Measurements from ENCODE around the gene FLRT1.
"Not testable (repeated sequence)": the region's sequence is repeated elsewhere in the genome, so short reads cannot be mapped to it uniquely, and the experiment has no call there.

The FLRT1 gene

DNA sequence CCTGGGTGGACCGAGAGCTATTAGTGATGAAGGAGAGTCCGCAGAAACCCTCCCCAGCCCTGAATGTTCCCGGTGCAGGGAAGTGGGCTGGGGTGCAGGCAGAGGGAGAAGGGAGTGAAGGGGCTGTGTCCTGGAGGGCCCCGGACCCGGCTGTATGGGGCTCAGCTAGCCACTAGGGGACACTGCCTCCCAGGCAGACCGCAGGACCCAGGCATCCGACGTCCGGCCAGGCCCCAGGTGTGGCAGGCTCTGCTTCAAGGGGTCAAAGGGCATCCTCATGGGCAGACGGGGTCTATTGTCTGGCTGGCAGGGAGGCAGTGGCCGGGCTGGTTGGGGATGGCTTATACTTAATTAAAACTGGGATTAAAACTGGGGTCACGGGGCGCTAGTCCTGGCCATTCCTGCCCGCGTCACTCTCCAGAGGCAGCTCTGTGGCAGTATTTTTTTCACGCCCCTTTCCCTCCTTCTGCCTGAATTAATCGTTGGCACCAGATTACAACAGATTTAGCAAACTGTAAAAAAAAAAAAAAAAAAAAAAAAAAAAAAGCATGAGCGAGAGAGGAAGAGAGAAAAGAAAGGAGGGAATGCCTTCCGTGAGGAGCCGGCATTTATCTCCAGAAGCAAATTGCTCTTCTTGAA, 5.1 kb downstream of the FLRT1 start:
- Mint-ChIP-seq H3K4me1 (ENCODE audit: low read depth) (no peaks in the 10 kb centered on the region), H3K9me3 (no peaks in the 10 kb centered on the region), H3K27ac (no peak overlapping the region), H3K4me3 (no peak overlapping the region), H3K27me3 (ENCODE audit: low read depth) (peaks cover 6% of the 10 kb centered on the region), H3K36me3 (ENCODE audit: low read depth) (no peaks in the 10 kb centered on the region)
- DNase-seq (ENCODE audit: low spot score), result no peak

DNA sequence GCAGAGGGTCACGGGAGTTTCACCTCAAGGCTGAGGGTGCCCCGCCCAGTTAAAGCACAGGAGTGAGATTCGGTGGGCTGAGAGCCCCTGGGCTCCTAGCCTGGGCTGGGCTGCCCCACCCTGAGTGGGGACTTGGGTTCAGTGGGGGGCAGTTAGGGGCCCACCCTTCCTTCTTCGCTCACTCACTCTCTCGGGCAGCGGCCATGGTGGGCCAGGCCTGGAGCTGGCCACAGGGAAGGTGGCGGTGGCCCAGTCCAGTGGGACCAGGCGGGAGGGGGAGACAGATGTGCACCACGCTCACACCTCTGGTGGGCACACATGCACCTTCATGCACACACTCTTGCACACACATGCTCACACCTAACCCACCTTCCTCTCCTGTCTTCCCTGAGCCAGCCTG, 6.1 kb downstream of the FLRT1 start:
- Mint-ChIP-seq H3K27ac (no peak overlapping the region), H3K4me1 (ENCODE audit: low read depth) (no peaks in the 10 kb centered on the region), H3K4me3 (no peak overlapping the region), H3K36me3 (ENCODE audit: low read depth) (no peaks in the 10 kb centered on the region), H3K9me3 (no peaks in the 10 kb centered on the region), H3K27me3 (ENCODE audit: low read depth) (peaks cover 6% of the 10 kb centered on the region)
- DNase-seq (ENCODE audit: low spot score), result no peak

DNA sequence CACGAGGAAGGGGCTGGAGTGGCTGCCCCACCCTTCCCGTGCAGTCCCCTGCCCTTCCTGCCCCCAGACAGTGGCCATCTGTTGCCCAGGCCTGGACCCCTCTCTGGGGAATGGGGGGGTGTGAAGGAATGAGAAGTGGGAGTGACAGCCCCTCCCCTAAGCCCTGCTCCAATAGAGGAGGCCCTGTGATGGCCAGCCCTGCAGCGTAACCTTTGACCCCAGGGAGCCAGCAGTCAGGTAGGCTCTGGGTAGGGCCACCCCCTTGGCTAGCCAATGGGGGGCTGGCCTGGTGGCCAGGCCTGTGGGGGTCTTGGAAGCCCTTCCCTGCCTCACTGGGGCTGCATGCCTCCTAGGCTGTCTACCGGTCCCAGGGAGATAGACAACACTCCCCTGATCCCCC, 6.6 kb downstream of the FLRT1 start:
- Mint-ChIP-seq H3K4me1 (ENCODE audit: low read depth) (no peaks in the 10 kb centered on the region), H3K36me3 (ENCODE audit: low read depth) (no peaks in the 10 kb centered on the region), H3K4me3 (no peak overlapping the region), H3K27me3 (ENCODE audit: low read depth) (peaks cover 5% of the 10 kb centered on the region), H3K27ac (no peak overlapping the region), H3K9me3 (no peaks in the 10 kb centered on the region)
- DNase-seq (ENCODE audit: low spot score), result no peak

DNA sequence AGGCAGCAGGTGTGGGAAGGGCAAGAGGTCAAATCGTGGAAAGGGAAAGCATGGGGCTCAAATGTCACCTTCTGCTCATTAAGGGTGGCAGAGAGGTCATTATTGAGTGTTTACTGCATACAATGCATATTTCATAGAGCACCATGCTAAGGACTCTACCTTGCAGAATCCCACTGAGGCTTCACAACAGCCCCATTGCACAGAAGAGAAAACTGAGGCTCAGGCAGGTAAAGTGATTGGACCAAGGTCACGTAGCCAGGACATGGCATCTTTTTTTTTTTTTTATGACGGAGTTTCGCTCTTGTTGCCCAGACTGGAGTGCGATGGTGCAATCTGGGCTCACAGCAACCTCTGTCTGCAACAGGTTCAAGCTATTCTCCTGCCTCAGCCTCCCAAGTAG, 7.8 kb downstream of the FLRT1 start:
- no peaks in the 10 kb centered on the region for H3K9me3 Mint-ChIP-seq
- no peak overlapping the region for H3K4me3 Mint-ChIP-seq
- no peak for DNase-seq (ENCODE audit: low spot score)
- no peaks in the 10 kb centered on the region for H3K36me3 Mint-ChIP-seq (ENCODE audit: low read depth)
- no peaks in the 10 kb centered on the region for H3K4me1 Mint-ChIP-seq (ENCODE audit: low read depth)
- H3K27me3 Mint-ChIP-seq (ENCODE audit: low read depth), result no peaks in the 10 kb centered on the region
- H3K27ac Mint-ChIP-seq, result no peak overlapping the region

DNA sequence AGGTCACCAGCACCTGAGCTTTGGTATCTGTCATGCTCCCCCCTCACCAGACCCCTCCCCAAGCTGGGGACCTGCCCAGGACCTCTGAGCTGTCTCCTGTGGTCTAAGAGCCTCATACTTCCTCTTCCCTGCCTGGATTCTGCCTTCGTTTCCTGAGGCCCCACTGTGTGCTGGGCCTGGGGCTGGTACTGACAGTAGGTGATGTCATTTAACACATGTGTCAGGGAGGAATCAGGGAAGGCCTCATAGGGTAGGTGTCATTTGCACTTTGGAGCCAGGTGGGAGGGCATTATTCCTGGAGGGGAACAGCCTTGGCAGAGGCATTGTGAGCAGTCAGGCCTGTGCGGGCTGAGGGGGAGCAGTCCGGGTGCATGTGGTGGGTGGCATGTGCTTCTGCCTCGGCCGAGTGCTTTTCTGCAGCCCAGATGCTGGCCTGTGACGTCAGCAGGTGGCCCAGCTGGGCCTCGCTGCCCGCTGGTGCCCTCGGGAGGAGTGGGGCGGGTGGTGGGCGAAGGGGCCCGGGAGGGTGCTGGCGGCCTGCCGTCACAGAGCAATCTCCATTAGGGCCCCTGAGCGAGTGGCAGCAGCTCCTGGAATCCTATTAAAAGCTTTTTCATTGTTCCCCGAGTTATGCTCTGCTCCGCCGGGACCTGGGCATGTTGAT, 9.1 kb downstream of the FLRT1 start:
- H3K4me3 Mint-ChIP-seq, result no peak overlapping the region
- H3K27ac Mint-ChIP-seq, result no peak overlapping the region

DNA sequence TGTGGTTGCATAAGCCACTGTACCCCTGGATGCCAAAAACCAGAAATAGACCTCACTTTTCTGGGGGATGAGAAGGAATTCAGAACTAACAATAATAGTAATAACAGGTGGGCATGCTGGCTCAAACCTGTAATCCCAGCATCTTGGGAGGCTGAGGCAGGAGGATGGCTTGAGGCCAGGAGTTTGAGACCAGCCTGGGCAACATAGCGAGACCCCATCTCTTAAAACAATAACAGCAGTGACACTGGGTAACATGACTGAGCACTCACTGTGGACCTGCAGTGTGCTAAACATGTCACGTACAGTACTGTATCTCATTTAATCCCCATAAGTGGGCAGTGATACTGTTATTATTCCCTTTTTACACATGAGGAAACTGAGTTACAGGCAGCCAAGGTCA, 10.0 kb downstream of the FLRT1 start:
- H3K9me3 Mint-ChIP-seq, result no peaks in the 10 kb centered on the region
- no peaks in the 10 kb centered on the region for H3K4me1 Mint-ChIP-seq (ENCODE audit: low read depth)
- H3K27ac Mint-ChIP-seq, result no peak overlapping the region
- DNase-seq (ENCODE audit: low spot score), result no peak
- no peaks in the 10 kb centered on the region for H3K27me3 Mint-ChIP-seq (ENCODE audit: low read depth)
- H3K4me3 Mint-ChIP-seq, result no peak overlapping the region
- no peaks in the 10 kb centered on the region for H3K36me3 Mint-ChIP-seq (ENCODE audit: low read depth)

More for the DNA sequence above, 9.1 kb downstream of the FLRT1 start:
- no peak for DNase-seq (ENCODE audit: low spot score)
- Mint-ChIP-seq H3K27me3 (ENCODE audit: low read depth) (no peaks in the 10 kb centered on the region), H3K9me3 (no peaks in the 10 kb centered on the region), H3K4me1 (ENCODE audit: low read depth) (no peaks in the 10 kb centered on the region), H3K36me3 (ENCODE audit: low read depth) (no peaks in the 10 kb centered on the region)

DNA sequence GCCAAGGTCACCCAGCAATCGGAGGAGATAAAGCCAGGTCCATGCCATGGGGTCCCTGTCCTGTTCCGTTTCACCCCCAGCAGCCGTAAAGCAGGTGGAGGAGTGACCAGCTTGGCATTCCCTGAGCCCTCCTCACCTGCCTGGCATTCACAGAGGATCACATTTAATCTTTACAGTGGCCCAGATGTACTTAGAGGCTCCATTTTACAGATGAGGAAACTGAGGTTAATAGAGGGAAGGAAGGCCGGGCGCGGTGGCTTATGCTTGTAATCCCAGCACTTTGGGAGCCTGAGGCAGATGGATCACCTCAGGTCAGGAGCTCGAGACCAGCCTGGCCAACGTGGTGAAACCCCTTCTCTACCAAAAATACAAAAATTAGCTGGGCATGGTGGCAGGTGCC, 11.6 kb downstream of the FLRT1 start:
- H3K4me1 Mint-ChIP-seq (ENCODE audit: low read depth); H3K27ac Mint-ChIP-seq; H3K27me3 Mint-ChIP-seq (ENCODE audit: low read depth); H3K9me3 Mint-ChIP-seq; H3K4me3 Mint-ChIP-seq; H3K36me3 Mint-ChIP-seq (ENCODE audit: low read depth); DNase-seq (ENCODE audit: low spot score): not testable (repeated sequence)

DNA sequence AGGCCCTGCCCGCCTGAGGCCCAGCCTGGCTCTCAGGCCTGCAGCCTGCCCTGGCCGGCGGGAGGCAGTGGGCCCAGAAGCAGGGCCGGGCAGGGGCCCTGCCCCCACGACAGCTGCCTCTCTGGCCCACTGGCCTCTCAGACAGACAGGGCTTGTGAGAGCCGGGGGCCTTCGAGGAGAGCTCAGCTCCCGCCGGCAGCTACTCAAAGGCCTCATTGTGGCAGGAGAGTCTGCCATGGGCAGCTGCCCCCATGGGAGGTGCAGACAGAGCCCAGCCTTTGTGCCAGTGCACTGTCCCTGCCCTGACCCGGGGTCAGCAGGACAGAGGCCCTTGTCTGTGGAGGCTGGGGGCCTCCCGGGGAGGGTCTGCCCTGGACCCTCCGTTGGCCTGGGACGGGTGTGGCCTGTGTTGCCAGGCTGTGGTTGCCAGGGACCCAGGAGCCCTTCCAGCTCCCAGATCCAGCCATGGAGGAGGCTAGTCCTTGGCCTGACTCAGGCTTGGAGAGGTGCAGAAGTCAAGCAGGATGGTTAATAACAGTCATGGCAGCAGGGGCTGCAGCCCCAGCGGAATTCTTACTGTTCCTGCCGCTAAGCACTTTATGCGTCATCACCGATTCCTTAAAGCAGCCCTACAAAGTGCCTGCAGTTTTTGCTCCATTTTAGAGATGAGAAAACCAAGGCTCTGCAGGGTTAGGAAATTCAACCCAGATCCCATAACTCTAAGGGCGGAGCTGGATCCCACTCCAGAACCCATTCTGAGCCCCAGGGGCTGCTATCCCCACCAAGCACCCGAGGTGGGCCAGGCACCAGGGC, 12.5 kb downstream of the FLRT1 start:
- no peaks in the 10 kb centered on the region for H3K27me3 Mint-ChIP-seq (ENCODE audit: low read depth)
- DNase-seq (ENCODE audit: low spot score), result no peak
- H3K4me3 Mint-ChIP-seq, result no peak overlapping the region
- H3K27ac Mint-ChIP-seq, result no peak overlapping the region
- no peaks in the 10 kb centered on the region for H3K4me1 Mint-ChIP-seq (ENCODE audit: low read depth)
- no peaks in the 10 kb centered on the region for H3K9me3 Mint-ChIP-seq
- no peaks in the 10 kb centered on the region for H3K36me3 Mint-ChIP-seq (ENCODE audit: low read depth)

DNA sequence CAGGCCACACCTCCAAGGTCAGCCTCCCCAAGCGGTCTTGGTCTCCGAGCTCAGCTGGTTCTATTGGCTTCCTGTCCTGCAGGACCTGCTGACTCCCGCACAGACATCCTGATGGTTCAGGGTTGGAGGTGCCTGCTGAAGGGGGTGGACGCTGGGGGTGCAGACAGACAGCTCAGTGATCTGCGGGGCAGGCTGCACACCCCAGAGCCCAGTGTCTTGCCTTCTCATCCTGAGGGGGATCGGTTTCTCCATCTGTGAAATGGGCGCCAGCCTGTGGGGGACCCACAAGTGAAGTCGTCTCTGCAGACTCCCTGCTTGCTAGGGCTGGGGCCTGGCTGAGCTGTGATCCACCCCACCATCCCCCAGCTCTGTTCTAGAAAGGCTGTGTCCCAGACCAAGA, 13.8 kb downstream of the FLRT1 start:
- no peak overlapping the region for H3K4me3 Mint-ChIP-seq
- no peak overlapping the region for H3K27ac Mint-ChIP-seq
- H3K9me3 Mint-ChIP-seq, result no peaks in the 10 kb centered on the region
- no peak for DNase-seq (ENCODE audit: low spot score)
- H3K4me1 Mint-ChIP-seq (ENCODE audit: low read depth), result no peaks in the 10 kb centered on the region
- no peaks in the 10 kb centered on the region for H3K27me3 Mint-ChIP-seq (ENCODE audit: low read depth)
- no peaks in the 10 kb centered on the region for H3K36me3 Mint-ChIP-seq (ENCODE audit: low read depth)

DNA sequence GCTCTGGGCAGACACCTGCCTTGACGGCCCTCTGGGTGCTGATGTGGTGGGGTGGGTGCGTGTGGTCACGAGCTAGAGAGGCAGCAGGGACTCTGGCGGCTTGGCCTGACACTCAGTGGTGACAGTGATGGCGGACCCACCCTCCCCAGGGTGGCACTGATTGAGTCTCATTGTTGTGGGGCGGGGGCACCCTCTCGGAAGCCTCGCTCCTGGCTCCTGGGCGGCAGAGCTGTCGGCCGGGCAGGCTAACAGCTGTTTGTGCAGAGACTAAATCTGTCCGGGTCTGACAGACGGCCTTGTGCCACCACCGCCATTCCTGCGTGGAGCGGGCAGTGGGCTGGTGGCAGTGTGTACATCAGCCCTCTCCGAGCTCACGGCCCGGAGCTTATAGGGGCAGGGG, 15.6 kb downstream of the FLRT1 start:
- H3K4me3 Mint-ChIP-seq, result no peak overlapping the region
- H3K36me3 Mint-ChIP-seq (ENCODE audit: low read depth), result no peaks in the 10 kb centered on the region
- H3K9me3 Mint-ChIP-seq, result no peaks in the 10 kb centered on the region
- H3K4me1 Mint-ChIP-seq (ENCODE audit: low read depth), result no peaks in the 10 kb centered on the region
- no peak overlapping the region for H3K27ac Mint-ChIP-seq
- no peak for DNase-seq (ENCODE audit: low spot score)
- H3K27me3 Mint-ChIP-seq (ENCODE audit: low read depth), result no peaks in the 10 kb centered on the region

DNA sequence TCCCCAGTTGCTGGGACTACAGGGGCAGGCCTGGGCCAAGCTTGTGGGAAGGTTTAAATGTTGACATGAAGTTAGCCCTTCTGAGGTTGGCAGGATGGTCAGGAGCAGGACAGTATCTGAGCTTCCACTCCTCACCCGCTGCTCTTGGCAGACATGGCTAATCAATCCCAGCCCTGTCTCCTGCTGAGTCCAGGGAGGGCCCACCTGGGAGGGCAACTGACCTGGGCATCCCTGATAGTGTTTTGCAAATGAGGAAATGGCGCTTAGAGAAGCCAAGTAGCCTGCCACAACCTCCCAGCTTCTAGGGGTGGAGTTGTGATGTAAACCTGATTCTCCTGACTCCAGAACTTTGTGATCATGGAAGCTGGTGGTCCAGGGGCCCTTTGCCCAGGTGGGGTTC, 16.7 kb downstream of the FLRT1 start:
- no peaks in the 10 kb centered on the region for H3K36me3 Mint-ChIP-seq (ENCODE audit: low read depth)
- H3K4me1 Mint-ChIP-seq (ENCODE audit: low read depth), result no peaks in the 10 kb centered on the region
- no peak for DNase-seq (ENCODE audit: low spot score)
- no peak overlapping the region for H3K4me3 Mint-ChIP-seq
- no peak overlapping the region for H3K27ac Mint-ChIP-seq
- H3K9me3 Mint-ChIP-seq, result no peaks in the 10 kb centered on the region
- H3K27me3 Mint-ChIP-seq (ENCODE audit: low read depth), result no peaks in the 10 kb centered on the region

DNA sequence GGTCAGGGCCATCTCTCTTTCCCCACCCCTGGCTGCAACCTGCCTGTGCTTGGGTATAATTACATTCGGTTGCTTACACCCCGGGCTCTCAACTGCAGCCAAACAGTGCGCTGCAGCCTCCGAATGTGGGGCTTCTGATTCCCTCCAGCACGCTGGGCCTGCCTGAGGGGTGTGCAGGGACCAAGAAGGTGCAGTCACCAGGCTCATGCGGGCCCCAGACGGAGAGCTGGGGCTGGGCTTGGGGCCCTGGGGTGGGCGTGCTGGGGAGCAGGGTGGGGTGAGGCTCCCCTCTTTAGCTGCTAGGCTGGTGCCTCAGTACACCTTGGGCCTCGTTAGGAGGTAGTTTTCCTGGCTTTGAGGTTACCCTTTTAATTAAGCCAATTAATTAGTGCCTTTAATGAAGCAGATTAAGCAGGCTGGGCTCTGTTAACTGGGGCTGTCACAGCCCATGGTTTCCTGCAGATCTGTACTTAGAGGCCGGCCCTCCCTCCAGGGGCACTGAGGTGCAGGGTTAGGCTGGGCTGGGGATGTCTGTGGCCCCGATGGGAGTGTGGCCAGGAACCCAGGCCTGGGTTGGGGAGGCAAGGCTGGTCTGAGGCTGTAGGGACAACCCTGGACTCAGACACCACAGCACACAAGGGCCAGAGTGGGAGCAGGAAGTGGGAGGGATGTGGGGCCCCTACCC, 17.3 kb downstream of the FLRT1 start:
- Mint-ChIP-seq H3K27ac (no peak overlapping the region), H3K4me1 (ENCODE audit: low read depth) (no peaks in the 10 kb centered on the region), H3K9me3 (no peaks in the 10 kb centered on the region), H3K36me3 (ENCODE audit: low read depth) (no peaks in the 10 kb centered on the region), H3K4me3 (no peak overlapping the region), H3K27me3 (ENCODE audit: low read depth) (no peaks in the 10 kb centered on the region)
- no peak for DNase-seq (ENCODE audit: low spot score)

DNA sequence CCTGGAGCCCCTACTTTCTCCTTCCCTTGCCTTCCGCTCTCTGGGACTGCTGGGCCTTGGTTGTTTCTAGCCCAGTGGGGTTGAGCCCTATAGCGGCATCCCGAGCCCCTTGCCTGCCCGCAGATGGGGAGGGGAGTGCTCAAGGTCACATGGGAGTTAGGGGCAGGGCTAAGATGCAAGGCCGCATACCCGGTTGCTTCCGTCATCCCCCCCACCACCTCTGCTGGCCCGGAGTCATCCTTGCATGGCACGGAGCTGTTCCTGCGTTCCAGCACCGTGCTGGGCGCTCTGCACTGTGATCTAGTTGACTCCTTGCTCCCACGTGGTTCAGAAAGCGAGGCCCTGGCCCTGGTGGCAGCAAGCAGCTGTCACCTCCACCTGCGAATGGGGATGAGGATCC, 18.0 kb downstream of the FLRT1 start:
- H3K36me3 Mint-ChIP-seq (ENCODE audit: low read depth), result no peaks in the 10 kb centered on the region
- H3K27ac Mint-ChIP-seq, result no peak overlapping the region
- H3K27me3 Mint-ChIP-seq (ENCODE audit: low read depth), result no peaks in the 10 kb centered on the region
- DNase-seq (ENCODE audit: low spot score), result no peak
- no peaks in the 10 kb centered on the region for H3K9me3 Mint-ChIP-seq
- no peak overlapping the region for H3K4me3 Mint-ChIP-seq
- no peaks in the 10 kb centered on the region for H3K4me1 Mint-ChIP-seq (ENCODE audit: low read depth)

DNA sequence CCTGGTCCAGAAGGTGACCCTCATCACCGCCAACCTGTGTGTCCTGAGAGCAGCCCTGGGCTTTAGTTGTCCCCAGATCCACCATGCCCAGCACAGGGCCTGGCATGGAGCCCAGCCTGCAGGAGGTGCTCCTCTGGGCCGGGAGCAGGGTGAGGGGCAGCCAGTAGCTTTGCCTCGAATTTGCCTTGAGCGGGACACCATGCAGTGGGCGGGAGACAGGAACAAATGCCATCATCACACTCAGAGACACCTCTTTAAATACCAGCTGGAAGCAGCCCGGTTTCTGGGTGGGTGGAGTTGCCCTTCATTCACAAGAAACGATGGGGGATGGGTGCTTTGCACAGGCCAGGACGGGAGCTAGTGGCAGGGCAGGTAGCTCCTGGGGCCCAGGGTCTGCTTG, 19.3 kb downstream of the FLRT1 start:
- H3K4me1 Mint-ChIP-seq (ENCODE audit: low read depth), result no peaks in the 10 kb centered on the region
- H3K4me3 Mint-ChIP-seq, result no peak overlapping the region
- no peak overlapping the region for H3K27ac Mint-ChIP-seq
- no peaks in the 10 kb centered on the region for H3K27me3 Mint-ChIP-seq (ENCODE audit: low read depth)
- no peaks in the 10 kb centered on the region for H3K36me3 Mint-ChIP-seq (ENCODE audit: low read depth)
- no peaks in the 10 kb centered on the region for H3K9me3 Mint-ChIP-seq
- no peak for DNase-seq (ENCODE audit: low spot score)
